HPDE6-E6E7 (cell line): ENCODE measurements around the gene NAB2.

Source experiments
- DNase-seq: peaks from one replicate; pipeline ENCODE4 v3.0.0; 2011; ENCODE audit warnings: missing footprints; ENCODE audit errors: extremely low spot score

NAB2 gene

GRCh38 chr12:57094208-57095160 is 5.6 kb downstream of the NAB2 start:
- DNase-seq, result no peak

GRCh38 chr12:57095440-57095839 is 6.5 kb downstream of the NAB2 start:
- no peak for DNase-seq

GRCh38 chr12:57096099-57096572 is 7.2 kb downstream of the NAB2 start:
- peak; percentile 97 for DNase-seq

- DNase-seq, result no peak
Measured at GRCh38 chr12:57096748-57097553, 8.0 kb downstream of the NAB2 start.

- DNase-seq, result no peak
Measured at GRCh38 chr12:57097554-57097835, 8.6 kb downstream of the NAB2 start.

GRCh38 chr12:57098546-57098945 is 9.6 kb downstream of the NAB2 start:
- DNase-seq, result no peak

GRCh38 chr12:57099047-57099714 is 10.3 kb downstream of the NAB2 start:
- no peak for DNase-seq

- DNase-seq, result no peak
Measured at GRCh38 chr12:57099766-57100165, 10.9 kb downstream of the NAB2 start.

GRCh38 chr12:57101892-57102695 is 13.2 kb downstream of the NAB2 start:
- DNase-seq, result no peak

GRCh38 chr12:57103856-57104255 is 14.9 kb downstream of the NAB2 start:
- no peak for DNase-seq

GRCh38 chr12:57104292-57104910 is 15.5 kb downstream of the NAB2 start:
- DNase-seq, result no peak

GRCh38 chr12:57105011-57105753 is 16.3 kb downstream of the NAB2 start:
- no peak for DNase-seq

GRCh38 chr12:57106021-57106708 is 17.3 kb downstream of the NAB2 start:
- DNase-seq, result no peak

GRCh38 chr12:57107456-57108155 is 18.7 kb downstream of the NAB2 start:
- no peak for DNase-seq

GRCh38 chr12:57109207-57110103 is 20.5 kb downstream of the NAB2 start:
- no peak for DNase-seq

- DNase-seq, result no peak
Measured at GRCh38 chr12:57110104-57111030, 21.5 kb downstream of the NAB2 start.
